ENCODE data around the gene PMM2.
"Not testable (repeated sequence)": the region's sequence is repeated elsewhere in the genome, so short reads cannot be mapped to it uniquely, and the experiment has no call there.

The PMM2 gene

GRCh38 chr16:8797364-8798173 is at the start of gene PMM2, which contains the start of gene TMEM186:
PMM2 (plus strand) TSS chr16:8797839; CDS start chr16:8797883, 44 bp downstream.
TMEM186 (minus strand) TSS chr16:8797639; CDS start chr16:8797614, 25 bp downstream.
- in situ Hi-C loops (cut with HindIII; ENCODE audit: low sequenced_read_pairs), result no loop called here

- in situ Hi-C loops (cut with HindIII; ENCODE audit: low sequenced_read_pairs), result not testable (repeated sequence)
Observed at GRCh38 chr16:8748944-8749343, 48.7 kb upstream of the PMM2 start.

- in situ Hi-C loops (cut with HindIII; ENCODE audit: low sequenced_read_pairs), result loop anchor here (5.0 kb wide), 1 partner anchor 44 kb away; no protein-coding TSS in a partner anchor
Observed at GRCh38 chr16:8751481-8752311, 45.9 kb upstream of the PMM2 start.

- in situ Hi-C loops (cut with HindIII; ENCODE audit: low sequenced_read_pairs), result loop anchor here (5.0 kb wide), 1 partner anchor 45 kb away; no protein-coding TSS in a partner anchor
Observed at GRCh38 chr16:8752706-8753105, 44.9 kb upstream of the PMM2 start.

DNA sequence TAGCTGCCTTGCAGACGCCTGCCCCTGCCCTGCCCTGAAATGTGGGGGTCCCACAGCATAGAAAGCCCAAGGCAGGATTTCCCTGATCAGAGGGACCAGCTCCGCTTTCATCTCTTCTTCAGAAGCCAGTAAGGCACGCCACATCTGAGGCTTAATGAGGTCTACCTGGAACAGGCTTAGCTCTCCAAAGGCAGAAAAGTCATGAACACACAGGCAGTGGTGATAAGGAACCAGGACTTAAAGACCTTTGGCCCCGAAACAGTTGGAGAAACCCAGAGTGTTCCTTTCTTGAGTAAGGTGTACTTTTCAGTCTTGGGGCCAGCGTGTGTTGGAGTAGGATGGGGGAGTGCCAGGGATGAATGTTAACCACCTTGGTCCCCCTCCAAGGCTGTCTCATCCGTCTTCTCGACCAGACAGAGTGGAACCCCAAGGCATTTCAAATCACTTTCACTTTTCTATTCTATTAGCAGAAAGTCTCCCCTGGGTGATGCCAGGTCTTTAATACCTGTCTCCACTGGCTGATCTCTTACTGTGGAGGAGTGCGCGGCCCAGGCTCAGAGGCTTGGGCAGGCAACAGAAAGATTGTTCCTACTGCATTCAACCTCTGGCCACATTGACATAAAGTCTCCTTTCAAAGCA is 44.1 kb upstream of the PMM2 start:
- in situ Hi-C loops (cut with HindIII; ENCODE audit: low sequenced_read_pairs), result loop anchor here (5.0 kb wide), 1 partner anchor 46 kb away; no protein-coding TSS in a partner anchor

- in situ Hi-C loops (cut with HindIII; ENCODE audit: low sequenced_read_pairs), result no loop called here
Observed at GRCh38 chr16:8756755-8757154, 40.9 kb upstream of the PMM2 start.

GRCh38 chr16:8758022-8758421 is 39.6 kb upstream of the PMM2 start:
- in situ Hi-C loops (cut with HindIII; ENCODE audit: low sequenced_read_pairs), result no loop called here

- in situ Hi-C loops (cut with HindIII; ENCODE audit: low sequenced_read_pairs), result no loop called here
Observed at GRCh38 chr16:8760021-8760420, 37.6 kb upstream of the PMM2 start.

DNA sequence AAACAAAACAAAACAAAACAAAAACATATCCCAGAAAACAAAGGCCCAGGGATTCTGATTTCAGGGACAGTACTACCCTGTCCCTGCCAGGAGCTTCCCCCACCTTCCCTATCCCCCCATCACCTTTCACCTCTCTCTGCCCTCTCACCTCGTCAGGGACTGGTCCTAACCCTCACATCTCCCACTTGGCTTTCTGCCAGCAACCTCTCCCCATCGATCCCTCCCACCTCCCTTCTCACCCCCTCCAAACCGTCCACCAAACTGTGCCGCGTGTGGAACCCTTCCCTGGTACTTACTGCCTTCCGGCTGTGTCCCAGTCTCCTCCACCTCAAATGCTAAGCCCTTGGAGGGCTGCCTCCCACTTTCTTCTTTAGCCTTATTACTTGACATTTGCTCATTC is 36.6 kb upstream of the PMM2 start:
- in situ Hi-C loops (cut with HindIII; ENCODE audit: low sequenced_read_pairs), result no loop called here

GRCh38 chr16:8762254-8762653 is 35.4 kb upstream of the PMM2 start:
- in situ Hi-C loops (cut with HindIII; ENCODE audit: low sequenced_read_pairs), result no loop called here

DNA sequence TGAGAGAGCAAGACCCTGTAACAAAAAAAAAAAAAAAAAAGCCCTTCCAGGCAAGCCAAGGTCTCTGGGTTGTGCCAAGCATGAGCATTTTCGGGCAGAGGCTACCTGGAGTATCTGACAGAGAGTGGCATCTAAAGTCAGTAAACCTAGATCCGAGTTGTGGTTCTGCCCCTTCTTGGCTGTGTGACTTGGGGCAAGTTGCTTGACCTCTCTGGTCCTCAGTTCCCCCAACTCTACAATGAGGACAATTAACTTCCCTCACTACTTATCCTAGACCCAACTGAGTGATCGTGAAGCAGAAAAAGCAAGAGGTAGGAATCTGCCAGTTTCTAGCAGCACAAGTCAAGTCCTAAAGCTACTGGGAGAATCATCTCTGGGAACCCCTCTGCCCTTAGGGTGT is 34.6 kb upstream of the PMM2 start:
- in situ Hi-C loops (cut with HindIII; ENCODE audit: low sequenced_read_pairs), result no loop called here

DNA sequence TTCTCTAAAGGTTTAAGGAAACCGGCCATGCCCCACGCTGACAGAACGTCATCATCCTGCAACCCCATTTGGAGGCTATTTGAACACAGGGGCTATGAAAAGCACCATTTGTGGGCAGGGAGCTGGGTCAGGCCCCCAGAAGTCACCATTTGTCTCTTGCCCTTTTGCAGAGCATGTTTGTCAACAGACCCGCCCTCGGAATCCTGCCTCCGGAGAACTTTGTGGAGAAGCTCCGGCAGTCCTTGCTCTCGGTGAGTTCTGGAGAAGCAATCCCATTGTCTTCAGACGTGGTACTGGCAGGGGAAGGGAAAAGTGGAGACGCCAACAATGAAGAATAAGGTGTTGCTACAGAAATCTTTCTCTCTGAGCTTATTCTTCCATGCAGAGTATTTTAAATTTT is 33.7 kb upstream of the PMM2 start:
- in situ Hi-C loops (cut with HindIII; ENCODE audit: low sequenced_read_pairs), result no loop called here

- in situ Hi-C loops (cut with HindIII; ENCODE audit: low sequenced_read_pairs), result no loop called here
Observed at GRCh38 chr16:8764525-8765250, 33.0 kb upstream of the PMM2 start.

DNA sequence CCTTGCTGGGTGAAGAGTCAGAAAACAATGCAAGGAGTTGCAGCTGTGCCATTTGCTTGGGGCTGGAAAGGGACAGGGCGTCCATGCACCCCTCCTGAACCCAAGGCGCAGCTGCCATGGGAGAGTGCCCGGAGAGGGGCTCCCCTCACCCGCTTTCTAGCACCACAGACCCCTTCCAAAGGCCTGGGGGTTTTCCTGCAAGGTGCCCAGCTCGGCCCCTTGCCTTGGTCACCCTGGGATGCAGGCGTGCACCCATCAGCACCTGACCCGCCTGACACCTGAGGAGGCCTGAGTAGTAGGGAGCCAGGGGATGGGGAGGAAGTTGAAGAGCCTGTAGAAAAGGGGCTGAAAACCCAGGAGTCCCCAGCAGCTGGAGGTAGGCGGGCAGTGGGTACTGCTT is 30.5 kb upstream of the PMM2 start:
- in situ Hi-C loops (cut with HindIII; ENCODE audit: low sequenced_read_pairs), result no loop called here

- in situ Hi-C loops (cut with HindIII; ENCODE audit: low sequenced_read_pairs), result no loop called here
Observed at GRCh38 chr16:8768283-8768682, 29.4 kb upstream of the PMM2 start.

DNA sequence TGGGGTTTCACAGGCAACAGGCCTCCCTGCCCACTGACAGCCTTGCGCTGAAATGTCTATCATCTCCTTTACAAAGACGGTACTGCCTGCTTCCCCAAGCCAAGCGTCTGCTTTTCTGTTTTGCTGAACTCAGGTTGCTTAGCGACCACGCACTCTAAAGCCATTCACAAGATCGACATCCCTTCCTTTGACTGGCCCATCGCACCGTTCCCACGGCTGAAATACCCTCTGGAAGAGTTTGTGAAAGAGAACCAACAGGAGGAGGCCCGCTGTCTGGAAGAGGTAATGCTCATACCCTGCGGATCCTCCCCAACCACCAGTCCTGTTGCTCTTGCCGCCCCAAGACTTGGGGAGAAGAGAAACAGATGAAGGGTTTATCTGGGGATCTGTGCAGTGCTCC is 28.9 kb upstream of the PMM2 start:
- in situ Hi-C loops (cut with HindIII; ENCODE audit: low sequenced_read_pairs), result no loop called here

DNA sequence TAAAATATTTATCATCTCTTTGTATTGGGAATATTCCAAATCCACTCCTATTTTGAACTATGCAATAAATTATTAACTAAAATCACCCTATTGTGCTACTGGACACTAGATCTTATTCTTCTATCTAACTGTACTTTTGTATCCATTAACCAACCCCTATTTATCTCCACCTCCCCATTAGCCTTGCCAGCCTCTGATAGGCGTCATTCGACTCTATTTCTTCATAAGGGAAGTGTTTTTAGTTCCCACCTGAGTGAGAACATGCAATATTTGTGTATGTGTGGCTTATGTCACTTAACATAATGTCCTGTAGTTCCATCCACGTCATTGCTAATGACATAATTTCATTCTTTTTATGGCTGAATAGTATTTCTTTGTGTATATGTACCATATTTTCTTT is 24.1 kb upstream of the PMM2 start:
- in situ Hi-C loops (cut with HindIII; ENCODE audit: low sequenced_read_pairs), result no loop called here

- in situ Hi-C loops (cut with HindIII; ENCODE audit: low sequenced_read_pairs), result no loop called here
Observed at GRCh38 chr16:8774208-8774607, 23.4 kb upstream of the PMM2 start.

DNA sequence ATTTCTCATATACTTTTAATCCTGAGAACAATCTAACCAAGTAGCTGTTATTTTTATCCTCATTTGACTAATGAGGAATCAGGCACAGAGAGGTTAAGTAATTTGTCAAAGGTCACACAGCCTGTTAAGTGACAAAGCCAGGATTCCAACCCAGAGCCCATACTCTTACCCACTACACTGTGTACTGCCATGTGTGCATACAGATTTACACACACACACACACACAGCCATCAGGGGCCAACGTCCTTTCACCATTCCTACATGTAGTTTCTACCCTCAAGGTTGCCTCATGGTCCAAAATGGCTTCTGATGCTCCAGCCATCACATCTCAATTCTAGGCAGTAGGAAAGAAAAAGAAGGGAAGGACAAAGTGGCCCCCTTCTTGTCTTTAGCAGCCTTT is 22.3 kb upstream of the PMM2 start:
- in situ Hi-C loops (cut with HindIII; ENCODE audit: low sequenced_read_pairs), result no loop called here

DNA sequence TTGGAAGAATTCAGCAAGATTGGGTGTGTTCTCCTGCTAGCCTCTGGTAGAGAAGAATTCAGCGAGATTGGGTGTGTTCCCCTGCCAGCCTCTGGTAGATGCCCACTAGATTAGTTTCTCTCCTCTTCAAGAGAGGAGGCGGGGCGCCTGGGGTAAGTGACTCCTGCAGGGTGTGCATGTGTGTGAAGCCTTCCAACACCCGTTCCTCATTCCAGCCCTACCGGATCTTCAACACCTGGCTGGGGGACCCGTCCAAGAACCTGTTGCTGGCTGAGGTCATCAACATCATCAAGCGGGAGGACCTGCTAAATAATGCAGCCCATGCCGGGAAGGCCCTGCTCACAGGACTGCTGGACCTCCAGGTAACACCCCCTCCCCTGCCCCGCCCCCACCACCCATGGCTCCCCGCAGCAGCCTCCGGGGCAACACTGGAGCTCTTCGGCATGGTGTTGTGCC is 21.5 kb upstream of the PMM2 start:
- in situ Hi-C loops (cut with HindIII; ENCODE audit: low sequenced_read_pairs), result no loop called here

DNA sequence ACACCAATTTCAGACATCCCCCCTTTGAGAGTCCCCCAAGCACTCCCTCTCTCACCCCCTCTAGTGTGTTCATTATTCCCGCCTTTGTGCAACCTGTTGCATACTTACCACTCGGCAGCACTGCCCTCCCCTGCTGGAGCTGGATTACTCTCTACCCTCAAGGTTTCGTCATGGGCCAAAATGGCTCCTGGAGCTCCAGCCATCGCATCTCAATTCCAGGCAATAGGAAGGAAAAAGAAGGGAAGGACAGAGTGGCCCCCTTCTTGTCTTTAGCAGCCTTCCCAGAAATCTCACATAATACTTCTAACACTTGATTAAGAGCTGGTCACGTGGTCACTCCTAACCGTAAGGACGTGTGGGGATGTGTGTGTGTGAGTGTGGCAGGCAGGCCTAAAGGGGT is 20.4 kb upstream of the PMM2 start:
- in situ Hi-C loops (cut with HindIII; ENCODE audit: low sequenced_read_pairs), result no loop called here

Measured in endothelial cell of hepatic sinusoid (primary cell).